Measurements from ENCODE around the gene EDEM3.

- TF ChIP-seq POLR2A (IDR thresholded peaks at IDR 0.05) (no peak), CTCF (IDR thresholded peaks at IDR 0.05) (no peak)
These were observed 81.4 kb downstream of the EDEM3 start for GRCh38 chr1:184673305-184673704.

Data from vagina (tissue), 2 donors.